Measurements from ENCODE around the gene SLC5A11. TPM values are rescaled to one million over a fixed set of nuclear protein-coding genes. Genes with fewer than 3 reads are reported as not detected.

SLC5A11 gene
- polyA plus RNA-seq, 3 donors = 0.60 TPM; not detected in 2

- Histone ChIP-seq H2AFZ (ENCODE audit: insufficient read depth, low read depth, low read length, poor library complexity, severe bottlenecking) (no peak overlapping the region), H3K9ac (ENCODE audit: insufficient read depth, low read length, poor library complexity, severe bottlenecking) (no peak overlapping the region), H3K27me3 (ENCODE audit: control insufficient read depth in 2 of 2, insufficient read depth in 2 of 2, low read length in 2 of 2) (no peaks in the 10 kb centered on the region), H3K4me3 (replicated peaks in 1 of 3; ENCODE audit: low read depth in 2 of 3, low read length in 3 of 3) (no peak overlapping the region), H3K36me3 (replicated peaks in 1 of 2; ENCODE audit: control insufficient read depth in 1 of 2, insufficient read depth in 2 of 2, low read length in 2 of 2) (peaks cover 93 to 100% of the 10 kb centered on the region in 2 donors), H3K4me2 (replicated peaks; ENCODE audit: extremely low read depth, low read length, poor library complexity, severe bottlenecking) (no peak overlapping the region), H3K79me2 (ENCODE audit: insufficient read depth, low read length) (no peaks in the 10 kb centered on the region), H4K20me1 (ENCODE audit: insufficient read depth, low read length) (peaks cover 39% of the 10 kb centered on the region), H3K9me3 (replicated peaks in 1 of 2; ENCODE audit: control insufficient read depth in 1 of 2, insufficient read depth in 1 of 2, low read length in 2 of 2) (no peaks in the 10 kb centered on the region), H3K4me1 (ENCODE audit: control insufficient read depth in 1 of 2, insufficient read depth in 2 of 2, low read length in 2 of 2) (no peaks in the 10 kb centered on the region), H3K27ac (ENCODE audit: low read depth in 1 of 2, low read length in 2 of 2) (peak overlapping the region in 1 of 2 donors; percentile 21)
- no peak for TF ChIP-seq CTCF (IDR thresholded peaks at IDR 0.05)
- peaks cover 87 to 99% of the 10 kb centered on the region in 2 donors for H3K36me3 Mint-ChIP-seq
- peaks cover 0 to 2% (median 0%) of the 10 kb centered on the region in 7 donors for H3K9me3 Mint-ChIP-seq
- WGBS (ENCODE audit: insufficient coverage) = 91% methylated on average over 8 of the region's 11 CpGs
- no peak for DNase-seq
- H3K4me1 Mint-ChIP-seq = no peaks in the 10 kb centered on the region
- H3K27me3 Mint-ChIP-seq (ENCODE audit: low read depth in 3 of 3) = no peaks in the 10 kb centered on the region
- intact Hi-C loops (cut with micrococcal nuclease) = no loop called here
- H3K4me3 Mint-ChIP-seq = no peak overlapping the region
- H3K27ac Mint-ChIP-seq = peak overlapping the region in 3 of 7 donors; percentile 1 to 55 (median 21)
These were observed 110.4 kb downstream of the SLC5A11 start for GRCh38 chr16:24955975-24956731.

- Mint-ChIP-seq H3K27ac (peak overlapping the region in 2 of 7 donors; percentile 17 to 23), H3K4me3 (no peak overlapping the region), H3K4me1 (no peaks in the 10 kb centered on the region), H3K36me3 (peaks cover 87 to 96% of the 10 kb centered on the region in 2 donors), H3K9me3 (peaks cover 0 to 2% (median 0%) of the 10 kb centered on the region in 7 donors), H3K27me3 (ENCODE audit: low read depth in 3 of 3) (no peaks in the 10 kb centered on the region)
- no peak for DNase-seq
- H3K36me3 ChIP-seq (replicated peaks in 1 of 2; ENCODE audit: control insufficient read depth in 1 of 2, insufficient read depth in 2 of 2, low read length in 2 of 2) = peaks cover 92 to 98% of the 10 kb centered on the region in 2 donors
- 100% methylated on average over 1 of the region's 6 CpGs for WGBS (ENCODE audit: insufficient coverage)
- peak overlapping the region in 1 of 2 donors; percentile 9 for H3K27ac ChIP-seq (ENCODE audit: low read depth in 1 of 2, low read length in 2 of 2)
- TF ChIP-seq CTCF (IDR thresholded peaks at IDR 0.05) = no peak
- no peak overlapping the region for H3K4me2 ChIP-seq (replicated peaks; ENCODE audit: extremely low read depth, low read length, poor library complexity, severe bottlenecking)
- no peak overlapping the region for H2AFZ ChIP-seq (ENCODE audit: insufficient read depth, low read depth, low read length, poor library complexity, severe bottlenecking)
- H3K4me1 ChIP-seq (ENCODE audit: control insufficient read depth in 1 of 2, insufficient read depth in 2 of 2, low read length in 2 of 2) = no peaks in the 10 kb centered on the region
- H3K27me3 ChIP-seq (ENCODE audit: control insufficient read depth in 2 of 2, insufficient read depth in 2 of 2, low read length in 2 of 2) = no peaks in the 10 kb centered on the region
- no peaks in the 10 kb centered on the region for H3K79me2 ChIP-seq (ENCODE audit: insufficient read depth, low read length)
- no peaks in the 10 kb centered on the region for H3K9me3 ChIP-seq (replicated peaks in 1 of 2; ENCODE audit: control insufficient read depth in 1 of 2, insufficient read depth in 1 of 2, low read length in 2 of 2)
- H3K4me3 ChIP-seq (replicated peaks in 1 of 3; ENCODE audit: low read depth in 2 of 3, low read length in 3 of 3) = no peak overlapping the region
- no peak overlapping the region for H3K9ac ChIP-seq (ENCODE audit: insufficient read depth, low read length, poor library complexity, severe bottlenecking)
- peaks cover 41% of the 10 kb centered on the region for H4K20me1 ChIP-seq (ENCODE audit: insufficient read depth, low read length)
- intact Hi-C loops (cut with micrococcal nuclease) = no loop called here
These were observed 112.1 kb downstream of the SLC5A11 start for GRCh38 chr16:24957887-24958286.

Other genes with a start within 250 kb of the SLC5A11 start
- 10 to 100 TPM in 1 of 3 donors, 1 to 10 TPM in 2; 3.3 to 36.1 (median 4.0) TPM for gene TNRC6A, start 116.3 kb upstream of the SLC5A11 start, polyA plus RNA-seq
- 10 to 100 TPM; 26.5 to 65.5 (median 38.4) TPM for gene ARHGAP17, start 169.4 kb downstream of the SLC5A11 start, polyA plus RNA-seq